ENCODE results near the gene PMEPA1. TPM values are rescaled to one million over a fixed set of nuclear protein-coding genes. Genes with fewer than 3 reads are reported as not detected.

The PMEPA1 gene
- total RNA-seq, 1 donor from 2014 or later, result 62.5 TPM

GRCh38 chr20:57670288-57671071, 39.3 kb downstream of the PMEPA1 start:
- DNase-seq (ENCODE audit: low read depth), result no peak
- H3K4me3 ChIP-seq (ENCODE audit: low read depth, low read length), result no peak overlapping the region
- no peak for TF ChIP-seq CTCF (conservative IDR thresholded peaks at IDR 0.05; ENCODE audit: low read depth, low read length)

GRCh38 chr20:57669632-57670031, 40.2 kb downstream of the PMEPA1 start:
- no peak for DNase-seq (ENCODE audit: low read depth)
- no peak for TF ChIP-seq CTCF (conservative IDR thresholded peaks at IDR 0.05; ENCODE audit: low read depth, low read length)
- no peak overlapping the region for H3K4me3 ChIP-seq (ENCODE audit: low read depth, low read length)

GRCh38 chr20:57667924-57668782, 41.7 kb downstream of the PMEPA1 start:
- TF ChIP-seq CTCF (conservative IDR thresholded peaks at IDR 0.05; ENCODE audit: low read depth, low read length), result no peak
- DNase-seq (ENCODE audit: low read depth), result no peak

GRCh38 chr20:57667388-57667787, 42.4 kb downstream of the PMEPA1 start:
- no peak for DNase-seq (ENCODE audit: low read depth)
- TF ChIP-seq CTCF (conservative IDR thresholded peaks at IDR 0.05; ENCODE audit: low read depth, low read length), result no peak
- H3K4me3 ChIP-seq (ENCODE audit: low read depth, low read length), result no peak overlapping the region

More at GRCh38 chr20:57667924-57668782, 41.7 kb downstream of the PMEPA1 start:
- H3K4me3 ChIP-seq (ENCODE audit: low read depth, low read length), result no peak overlapping the region

GRCh38 chr20:57666834-57667157, 43.0 kb downstream of the PMEPA1 start:
- TF ChIP-seq CTCF (conservative IDR thresholded peaks at IDR 0.05; ENCODE audit: low read depth, low read length), result no peak
- H3K4me3 ChIP-seq (ENCODE audit: low read depth, low read length), result no peak overlapping the region
- DNase-seq (ENCODE audit: low read depth), result no peak

GRCh38 chr20:57666106-57666833, 43.5 kb downstream of the PMEPA1 start:
- DNase-seq (ENCODE audit: low read depth), result no peak
- no peak overlapping the region for H3K4me3 ChIP-seq (ENCODE audit: low read depth, low read length)
- no peak for TF ChIP-seq CTCF (conservative IDR thresholded peaks at IDR 0.05; ENCODE audit: low read depth, low read length)
